HG03095 (cell line): ENCODE data around the gene CTDNEP1.
"Not testable (repeated sequence)": the region's sequence is repeated elsewhere in the genome, so short reads cannot be mapped to it uniquely, and the experiment has no call there.

Experiments used
- ATAC-seq: cut with Tn5 transposase; IDR thresholded peaks from one replicate; pipeline ENCODE4 v1.9.1; 2021; ENCODE audit warnings: moderate library complexity; ENCODE audit not compliant: unreplicated experiment

The CTDNEP1 gene

GRCh38 chr17:7249214-7249613 lies 2.3 kb downstream of the CTDNEP1 start:
- no peak for ATAC-seq

GRCh38 chr17:7248796-7249195 lies 2.7 kb downstream of the CTDNEP1 start:
- no peak for ATAC-seq

GRCh38 chr17:7246779-7247178 lies 4.8 kb downstream of the CTDNEP1 start:
- ATAC-seq = no peak

- not testable (repeated sequence) for ATAC-seq
Observed at GRCh38 chr17:7243838-7244237, 7.7 kb downstream of the CTDNEP1 start.

- no peak for ATAC-seq
Observed at GRCh38 chr17:7243453-7243729, 8.1 kb downstream of the CTDNEP1 start.

GRCh38 chr17:7242717-7243452 lies 8.6 kb downstream of the CTDNEP1 start:
- ATAC-seq = no peak

GRCh38 chr17:7241783-7242716 lies 9.5 kb downstream of the CTDNEP1 start, which contains the start of gene GABARAP:
Gene GABARAP (minus strand): TSS chr17:7242449. CDS start chr17:7242330, 119 bp downstream.
- no peak for ATAC-seq

GRCh38 chr17:7241090-7241733 lies 10.3 kb downstream of the CTDNEP1 start:
- no peak for ATAC-seq

- no peak for ATAC-seq
Observed at GRCh38 chr17:7240375-7240774, 11.2 kb downstream of the CTDNEP1 start.

- peak; percentile 34 for ATAC-seq
Observed at GRCh38 chr17:7239091-7240027, 12.2 kb downstream of the CTDNEP1 start, which contains the start of gene PHF23. Gene PHF23 (minus strand): TSS chr17:7239457. CDS start chr17:7239279, 178 bp downstream.

GRCh38 chr17:7238420-7239090 lies 13.0 kb downstream of the CTDNEP1 start:
- ATAC-seq = no peak

GRCh38 chr17:7237761-7238419 lies 13.6 kb downstream of the CTDNEP1 start:
- ATAC-seq = no peak

- ATAC-seq = no peak
Observed at GRCh38 chr17:7237266-7237760, 14.2 kb downstream of the CTDNEP1 start.

- ATAC-seq = no peak
Observed at GRCh38 chr17:7236808-7237207, 14.7 kb downstream of the CTDNEP1 start.

GRCh38 chr17:7235693-7236665 lies 15.6 kb downstream of the CTDNEP1 start:
- no peak for ATAC-seq

- ATAC-seq = peak; percentile 43
Observed at GRCh38 chr17:7234083-7234951, 17.2 kb downstream of the CTDNEP1 start, which contains the start of gene DVL2. Gene DVL2 (minus strand): TSS chr17:7234517. CDS start chr17:7234262, 255 bp downstream.

GRCh38 chr17:7233701-7234082 lies 17.8 kb downstream of the CTDNEP1 start:
- no peak for ATAC-seq
